ENCODE data around the gene RBP4.

The RBP4 gene

DNA sequence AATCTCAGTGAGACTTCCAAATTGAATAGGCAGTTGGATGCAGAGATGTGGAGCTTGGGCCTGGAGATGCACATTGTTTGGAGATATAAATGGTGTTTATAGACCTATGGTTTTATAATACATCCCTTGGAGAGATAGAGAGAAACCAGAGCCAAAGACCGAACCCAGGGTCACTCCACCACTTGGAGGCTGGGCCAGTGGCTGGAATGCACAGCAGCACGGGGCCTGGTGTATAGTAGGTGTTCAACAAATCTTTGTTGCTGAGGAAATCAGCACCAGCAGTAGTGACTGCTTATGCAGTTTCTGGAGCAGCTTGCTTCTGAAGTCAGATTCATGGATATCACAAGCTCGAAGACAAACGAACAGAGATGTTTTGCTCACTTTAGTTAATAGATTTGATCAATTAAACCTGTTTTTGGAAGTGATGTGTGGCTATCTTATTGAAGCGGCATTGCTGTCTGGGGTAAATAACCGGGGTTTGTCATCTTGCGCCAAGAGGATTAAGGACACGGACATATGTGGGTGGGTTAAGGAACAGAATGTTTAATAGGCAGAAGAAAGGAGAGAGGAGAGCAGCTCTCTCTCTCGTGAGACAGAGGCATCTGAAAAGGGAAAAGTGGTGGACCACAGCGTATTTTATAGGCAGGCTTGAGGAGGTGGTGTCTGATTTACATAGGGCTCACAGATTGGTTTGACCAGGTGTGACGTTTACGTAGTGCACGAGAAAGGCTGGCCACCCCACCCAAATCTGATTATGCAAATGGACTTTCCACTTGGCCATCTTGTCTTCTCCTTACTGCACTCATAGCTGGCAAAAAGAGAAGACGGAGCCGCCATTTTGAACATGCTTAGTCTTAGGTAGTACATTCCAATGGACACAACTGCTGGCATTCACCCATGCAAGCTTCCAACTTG lies 11.1 kb downstream of the RBP4 start:
- DNase-seq, result no peak
- Histone ChIP-seq H4K5ac (ENCODE audit: low read length) (no peak overlapping the region), H3K4ac (ENCODE audit: low read depth, low read length) (no peak overlapping the region), H3K79me2 (ENCODE audit: control insufficient read depth, insufficient read depth, low read length) (no peaks in the 10 kb centered on the region), H3K23ac (ENCODE audit: low read length) (no peak overlapping the region), H3K56ac (ENCODE audit: low read length) (no peak overlapping the region), H3K27ac (ENCODE audit: low read depth, low read length) (no peak overlapping the region), H3K4me1 (ENCODE audit: control insufficient read depth, low read depth, low read length) (no peaks in the 10 kb centered on the region), H3K18ac (ENCODE audit: low read length) (no peak overlapping the region), H2BK15ac (replicated peaks; ENCODE audit: low read depth) (no peak overlapping the region), H3K79me1 (ENCODE audit: low read length) (no peaks in the 10 kb centered on the region), H2AK5ac (ENCODE audit: low read length) (no peak overlapping the region), H4K8ac (ENCODE audit: low read depth, low read length) (no peak overlapping the region), H3K4me2 (ENCODE audit: low read length) (no peak overlapping the region), H2BK120ac (ENCODE audit: low read depth, low read length) (no peak overlapping the region), H3K9ac (ENCODE audit: low read length) (no peak overlapping the region), H3K27me3 (ENCODE audit: insufficient read depth, low read length, poor library complexity) (no peaks in the 10 kb centered on the region), H2BK5ac (ENCODE audit: low read length) (no peak overlapping the region), H3K4me3 (ENCODE audit: low read length) (no peak overlapping the region), H3K36me3 (ENCODE audit: control insufficient read depth, insufficient read depth, low read length) (no peaks in the 10 kb centered on the region)
- no CpG with 5 or more reads among the region's 15 CpGs for WGBS (ENCODE audit: extremely low coverage, insufficient coverage, low lambda C conversion rate)

DNA sequence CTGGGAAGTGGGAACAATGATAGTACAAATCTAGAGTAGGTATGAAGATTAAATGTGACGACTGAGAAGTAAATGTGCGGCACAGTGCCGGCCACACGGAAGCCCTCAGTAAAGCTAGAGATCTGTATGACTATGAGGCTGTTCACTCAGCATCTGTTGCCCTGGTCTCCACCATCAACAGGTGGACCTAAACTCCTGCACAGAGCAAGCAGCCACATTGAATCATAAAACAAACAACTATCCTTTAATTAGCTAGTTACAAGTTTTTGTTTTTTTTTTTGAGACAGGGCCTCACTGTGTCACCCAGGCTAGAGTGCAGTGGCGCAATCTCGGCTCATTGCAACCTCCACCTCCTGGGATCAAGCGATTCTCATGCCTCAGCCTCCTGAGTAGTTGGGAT lies 16.6 kb downstream of the RBP4 start:
- WGBS (ENCODE audit: extremely low coverage, insufficient coverage, low lambda C conversion rate), result no CpG with 5 or more reads among the region's 7 CpGs
- no peaks in the 10 kb centered on the region for H3K79me1 ChIP-seq (ENCODE audit: low read length)
- H2AK5ac ChIP-seq (ENCODE audit: low read length), result no peak overlapping the region

DNA sequence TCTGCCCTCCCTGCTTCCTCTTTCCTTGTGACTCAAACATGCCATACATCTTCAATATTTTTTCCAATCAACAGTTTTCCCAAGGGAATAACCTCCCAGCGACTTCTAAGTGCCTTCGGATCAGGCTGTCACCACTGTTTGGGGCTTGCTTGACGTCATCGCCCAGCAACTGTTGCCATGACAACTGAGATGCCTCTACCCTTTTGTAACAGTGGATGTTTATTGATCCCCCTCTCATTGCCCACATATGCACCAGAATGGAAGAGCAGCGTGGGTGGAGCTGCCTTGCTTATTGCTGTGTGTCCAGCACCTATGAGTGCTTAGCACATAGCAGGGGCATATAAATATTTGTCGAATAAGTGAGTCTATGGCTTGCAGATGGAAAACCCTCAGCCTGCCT lies 20.2 kb downstream of the RBP4 start:
- Histone ChIP-seq H4K8ac (ENCODE audit: low read depth, low read length) (no peak overlapping the region), H2BK15ac (replicated peaks; ENCODE audit: low read depth) (no peak overlapping the region), H3K4me1 (ENCODE audit: control insufficient read depth, low read depth, low read length) (no peaks in the 10 kb centered on the region), H3K79me2 (ENCODE audit: control insufficient read depth, insufficient read depth, low read length) (no peaks in the 10 kb centered on the region), H3K4ac (ENCODE audit: low read depth, low read length) (no peak overlapping the region), H3K4me2 (ENCODE audit: low read length) (no peak overlapping the region), H2BK5ac (ENCODE audit: low read length) (no peak overlapping the region), H3K23ac (ENCODE audit: low read length) (no peak overlapping the region), H2BK120ac (ENCODE audit: low read depth, low read length) (no peak overlapping the region), H2AK5ac (ENCODE audit: low read length) (no peak overlapping the region), H3K4me3 (ENCODE audit: low read length) (no peak overlapping the region), H3K18ac (ENCODE audit: low read length) (no peak overlapping the region), H3K27me3 (ENCODE audit: insufficient read depth, low read length, poor library complexity) (no peaks in the 10 kb centered on the region), H3K56ac (ENCODE audit: low read length) (no peak overlapping the region), H3K9ac (ENCODE audit: low read length) (no peak overlapping the region), H4K5ac (ENCODE audit: low read length) (no peak overlapping the region), H3K27ac (ENCODE audit: low read depth, low read length) (no peak overlapping the region), H3K36me3 (ENCODE audit: control insufficient read depth, insufficient read depth, low read length) (no peaks in the 10 kb centered on the region), H3K79me1 (ENCODE audit: low read length) (no peaks in the 10 kb centered on the region)
- DNase-seq, result peak; percentile 90
- no CpG with 5 or more reads among the region's 6 CpGs for WGBS (ENCODE audit: extremely low coverage, insufficient coverage, low lambda C conversion rate)

More for the DNA sequence above, 16.6 kb downstream of the RBP4 start:
- Histone ChIP-seq H3K56ac (ENCODE audit: low read length) (no peak overlapping the region), H2BK120ac (ENCODE audit: low read depth, low read length) (no peak overlapping the region), H3K4me2 (ENCODE audit: low read length) (no peak overlapping the region), H3K4me1 (ENCODE audit: control insufficient read depth, low read depth, low read length) (no peaks in the 10 kb centered on the region), H2BK15ac (replicated peaks; ENCODE audit: low read depth) (no peak overlapping the region), H3K4ac (ENCODE audit: low read depth, low read length) (no peak overlapping the region), H3K27me3 (ENCODE audit: insufficient read depth, low read length, poor library complexity) (no peaks in the 10 kb centered on the region), H3K79me2 (ENCODE audit: control insufficient read depth, insufficient read depth, low read length) (no peaks in the 10 kb centered on the region), H3K27ac (ENCODE audit: low read depth, low read length) (no peak overlapping the region), H3K9ac (ENCODE audit: low read length) (no peak overlapping the region), H4K5ac (ENCODE audit: low read length) (no peak overlapping the region), H3K23ac (ENCODE audit: low read length) (no peak overlapping the region), H3K4me3 (ENCODE audit: low read length) (no peak overlapping the region), H2BK5ac (ENCODE audit: low read length) (no peak overlapping the region), H4K8ac (ENCODE audit: low read depth, low read length) (no peak overlapping the region), H3K18ac (ENCODE audit: low read length) (no peak overlapping the region), H3K36me3 (ENCODE audit: control insufficient read depth, insufficient read depth, low read length) (no peaks in the 10 kb centered on the region)
- no peak for DNase-seq

DNA sequence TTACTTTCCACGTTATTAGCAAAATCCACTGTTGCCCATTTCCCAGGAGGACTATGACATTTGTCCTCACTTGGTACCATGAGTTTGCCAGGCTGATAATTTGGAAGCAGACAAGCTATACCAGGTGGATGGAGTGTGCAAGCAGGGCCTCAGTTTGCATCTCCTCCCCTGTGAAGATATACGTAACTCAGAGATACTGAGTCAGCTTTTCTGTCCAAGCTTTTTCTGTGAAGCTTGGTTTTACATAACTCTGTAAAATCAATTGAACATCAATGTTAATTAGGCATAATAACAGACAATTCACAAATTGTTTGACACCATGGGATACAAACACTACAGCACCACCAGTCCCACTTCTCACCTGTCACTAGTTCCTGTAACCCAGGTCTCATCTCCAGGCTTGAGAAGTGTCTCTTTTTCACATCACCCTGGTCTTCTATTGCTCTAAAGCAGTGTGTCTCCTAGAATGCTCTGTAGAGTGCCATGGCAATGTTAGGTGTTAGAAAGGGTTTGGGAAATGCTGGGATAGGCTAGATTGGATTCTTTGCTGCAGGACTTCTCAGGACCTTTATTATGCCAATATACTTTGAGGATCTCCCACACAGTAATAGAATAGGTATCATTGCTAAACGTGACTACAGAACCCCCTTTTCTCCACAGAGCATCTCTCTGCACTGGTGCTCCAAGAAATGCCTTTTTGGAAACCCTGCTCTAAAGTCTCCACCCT lies 20.9 kb downstream of the RBP4 start:
- H3K56ac ChIP-seq (ENCODE audit: low read length), result no peak overlapping the region
- no peaks in the 10 kb centered on the region for H3K36me3 ChIP-seq (ENCODE audit: control insufficient read depth, insufficient read depth, low read length)
- H2BK120ac ChIP-seq (ENCODE audit: low read depth, low read length), result no peak overlapping the region
- no peaks in the 10 kb centered on the region for H3K27me3 ChIP-seq (ENCODE audit: insufficient read depth, low read length, poor library complexity)
- H3K27ac ChIP-seq (ENCODE audit: low read depth, low read length), result no peak overlapping the region
- no peak overlapping the region for H4K8ac ChIP-seq (ENCODE audit: low read depth, low read length)
- H2BK5ac ChIP-seq (ENCODE audit: low read length), result no peak overlapping the region
- no peaks in the 10 kb centered on the region for H3K4me1 ChIP-seq (ENCODE audit: control insufficient read depth, low read depth, low read length)
- H3K23ac ChIP-seq (ENCODE audit: low read length), result no peak overlapping the region
- H2BK15ac ChIP-seq (replicated peaks; ENCODE audit: low read depth), result no peak overlapping the region
- H4K5ac ChIP-seq (ENCODE audit: low read length), result no peak overlapping the region
- H2AK5ac ChIP-seq (ENCODE audit: low read length), result no peak overlapping the region
- H3K18ac ChIP-seq (ENCODE audit: low read length), result no peak overlapping the region
- H3K9ac ChIP-seq (ENCODE audit: low read length), result no peak overlapping the region
- WGBS (ENCODE audit: extremely low coverage, insufficient coverage, low lambda C conversion rate), result 100% methylated on average over 1 of the region's 3 CpGs
- no peak overlapping the region for H3K4me3 ChIP-seq (ENCODE audit: low read length)
- H3K4me2 ChIP-seq (ENCODE audit: low read length), result no peak overlapping the region
- H3K79me2 ChIP-seq (ENCODE audit: control insufficient read depth, insufficient read depth, low read length), result no peaks in the 10 kb centered on the region
- no peak for DNase-seq
- H3K79me1 ChIP-seq (ENCODE audit: low read length), result no peaks in the 10 kb centered on the region
- H3K4ac ChIP-seq (ENCODE audit: low read depth, low read length), result no peak overlapping the region

DNA sequence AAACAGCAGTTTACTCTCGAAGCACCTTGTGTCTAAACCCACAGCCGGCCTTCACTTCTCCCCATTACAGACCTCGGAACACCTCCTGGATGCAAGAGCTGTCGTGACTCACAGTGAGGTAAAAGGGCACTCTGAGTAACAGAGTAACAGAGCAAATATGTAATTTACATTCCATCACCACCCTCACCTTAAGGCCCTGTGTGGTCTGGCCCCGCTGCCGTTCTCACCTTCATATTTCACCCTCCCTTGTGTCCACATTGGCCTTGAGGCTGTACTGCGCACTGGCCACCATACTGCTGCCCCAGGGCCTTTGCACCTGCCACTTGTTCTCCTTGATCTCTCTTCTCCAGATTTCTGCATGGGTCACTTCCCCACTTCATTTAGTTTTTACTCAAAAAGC lies 21.9 kb downstream of the RBP4 start:
- Histone ChIP-seq H4K8ac (ENCODE audit: low read depth, low read length) (no peak overlapping the region), H3K27me3 (ENCODE audit: insufficient read depth, low read length, poor library complexity) (no peaks in the 10 kb centered on the region), H3K79me1 (ENCODE audit: low read length) (no peaks in the 10 kb centered on the region), H3K18ac (ENCODE audit: low read length) (no peak overlapping the region), H3K4me1 (ENCODE audit: control insufficient read depth, low read depth, low read length) (no peaks in the 10 kb centered on the region), H3K56ac (ENCODE audit: low read length) (no peak overlapping the region), H3K4ac (ENCODE audit: low read depth, low read length) (no peak overlapping the region), H3K4me3 (ENCODE audit: low read length) (no peak overlapping the region), H3K9ac (ENCODE audit: low read length) (no peak overlapping the region), H2BK120ac (ENCODE audit: low read depth, low read length) (no peak overlapping the region), H2BK15ac (replicated peaks; ENCODE audit: low read depth) (no peak overlapping the region), H2AK5ac (ENCODE audit: low read length) (no peak overlapping the region), H3K4me2 (ENCODE audit: low read length) (no peak overlapping the region), H2BK5ac (ENCODE audit: low read length) (no peak overlapping the region), H3K23ac (ENCODE audit: low read length) (no peak overlapping the region), H3K27ac (ENCODE audit: low read depth, low read length) (no peak overlapping the region), H3K79me2 (ENCODE audit: control insufficient read depth, insufficient read depth, low read length) (no peaks in the 10 kb centered on the region), H4K5ac (ENCODE audit: low read length) (no peak overlapping the region), H3K36me3 (ENCODE audit: control insufficient read depth, insufficient read depth, low read length) (no peaks in the 10 kb centered on the region)
- no peak for DNase-seq
- no CpG with 5 or more reads among the region's 7 CpGs for WGBS (ENCODE audit: extremely low coverage, insufficient coverage, low lambda C conversion rate)
